Activated gamma-delta T cell treated with Interleukin-2 at 50 U/mL for 16 hours (primary cell): Measurements from ENCODE around the gene POU6F2.

Source experiments
- DNase-seq: peaks from one replicate; pipeline ENCODE4 v3.0.0-alpha.2; 2020

The POU6F2 gene

GRCh38 chr7:39073432-39073831, 95.7 kb downstream of the POU6F2 start:
- no peak for DNase-seq

DNA sequence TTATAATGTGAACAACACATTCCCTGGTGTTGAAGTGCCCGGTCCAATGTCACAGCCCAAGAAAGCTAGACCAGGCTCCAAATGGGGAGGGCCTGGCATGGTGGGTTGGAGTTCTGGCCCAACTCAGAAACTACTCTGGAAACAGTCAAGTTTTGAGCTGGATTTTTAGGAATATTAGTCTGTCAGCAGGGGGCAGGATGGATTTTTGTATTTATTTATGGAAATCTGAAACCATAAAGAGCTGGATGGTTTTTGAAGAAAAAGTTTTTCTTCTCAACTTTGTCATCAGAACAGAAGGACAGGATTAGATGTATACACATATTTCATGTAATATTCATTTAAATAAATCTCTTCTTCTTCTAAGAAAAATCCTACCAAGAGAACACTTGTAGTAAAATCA, 97.5 kb downstream of the POU6F2 start:
- no peak for DNase-seq

GRCh38 chr7:39083781-39084180, 106.1 kb downstream of the POU6F2 start:
- no peak for DNase-seq

DNA sequence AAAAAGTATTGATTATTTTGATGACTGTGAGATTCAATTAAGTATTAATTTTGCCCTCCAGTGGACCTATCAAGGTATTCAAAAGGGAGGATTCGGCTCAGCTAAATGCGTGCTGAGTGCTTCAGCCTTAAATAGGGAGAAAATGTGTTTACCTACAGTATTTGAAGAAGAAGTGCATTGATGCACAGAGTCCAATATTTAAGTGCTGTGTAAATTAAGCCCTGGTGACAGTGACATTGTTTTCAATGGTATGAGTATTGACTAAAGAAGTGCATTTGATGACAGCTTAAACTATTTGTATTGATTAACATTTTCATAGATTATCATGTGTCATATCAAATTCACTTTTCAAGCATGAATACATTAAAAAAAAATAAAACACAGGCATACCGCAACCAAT, 106.6 kb downstream of the POU6F2 start:
- DNase-seq = no peak

DNA sequence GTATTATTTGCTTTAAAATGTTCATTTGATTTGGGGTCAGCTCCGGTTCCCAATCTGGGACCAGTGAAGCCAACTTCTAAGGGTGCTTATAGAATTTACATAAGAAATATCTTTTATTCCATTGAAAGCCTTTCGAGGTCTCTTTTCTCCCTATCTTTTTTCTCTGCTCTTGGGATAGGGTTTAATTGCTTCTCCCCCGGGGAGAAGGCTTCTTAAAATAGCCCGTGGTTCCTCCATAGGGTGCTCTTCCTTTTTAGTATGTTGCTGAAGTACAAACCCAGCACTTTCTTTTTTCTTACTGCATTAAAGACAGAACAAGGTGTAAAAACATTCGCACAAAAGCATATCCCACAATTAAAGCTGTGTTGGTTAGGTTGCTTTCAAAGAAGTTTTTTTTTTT, 107.5 kb downstream of the POU6F2 start:
- no peak for DNase-seq

DNA sequence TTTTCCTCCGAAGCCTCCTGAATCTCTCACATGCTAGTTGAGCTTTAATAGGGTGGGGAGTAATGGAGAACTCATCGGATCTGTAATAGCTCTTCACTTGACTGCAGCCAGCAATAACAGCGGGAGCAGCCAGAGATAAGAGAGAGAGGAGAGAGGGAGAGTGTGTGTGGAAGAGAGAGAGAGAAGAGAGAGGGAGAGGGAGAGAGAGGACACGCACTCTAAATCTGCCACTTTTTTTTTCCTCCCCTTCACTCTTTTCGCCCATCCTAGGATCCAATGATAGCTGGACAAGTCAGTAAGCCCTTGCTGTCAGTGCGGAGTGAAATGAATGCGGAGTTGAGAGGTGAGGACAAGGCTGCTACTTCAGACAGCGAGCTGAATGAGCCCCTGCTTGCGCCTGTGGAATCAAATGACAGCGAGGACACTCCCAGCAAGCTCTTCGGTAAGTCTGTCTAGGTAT, 107.9 kb downstream of the POU6F2 start:
- DNase-seq = no peak

GRCh38 chr7:39086638-39087360, 109.1 kb downstream of the POU6F2 start:
- DNase-seq = no peak

GRCh38 chr7:39088730-39089593, 111.3 kb downstream of the POU6F2 start:
- no peak for DNase-seq

DNA sequence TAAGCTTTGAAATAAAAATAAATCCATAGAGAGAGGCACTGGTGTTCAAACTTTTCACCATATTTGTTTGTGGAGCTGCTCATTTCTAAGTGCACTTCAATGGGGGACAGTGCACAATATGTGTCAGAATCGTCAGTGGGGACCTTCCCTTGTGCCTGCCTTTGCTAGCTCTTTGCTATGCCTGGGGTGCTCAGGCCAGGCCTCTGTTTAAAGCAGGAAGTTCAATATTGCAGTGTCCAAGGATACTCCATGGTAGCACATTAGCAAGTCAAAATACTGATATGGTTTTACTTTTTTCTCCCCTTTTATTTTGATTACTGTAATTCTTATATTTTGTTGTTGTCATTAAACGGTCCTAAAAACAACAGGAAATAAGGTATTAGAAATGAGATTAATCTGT, 113.4 kb downstream of the POU6F2 start:
- no peak for DNase-seq

GRCh38 chr7:39091774-39092173, 114.1 kb downstream of the POU6F2 start:
- no peak for DNase-seq

DNA sequence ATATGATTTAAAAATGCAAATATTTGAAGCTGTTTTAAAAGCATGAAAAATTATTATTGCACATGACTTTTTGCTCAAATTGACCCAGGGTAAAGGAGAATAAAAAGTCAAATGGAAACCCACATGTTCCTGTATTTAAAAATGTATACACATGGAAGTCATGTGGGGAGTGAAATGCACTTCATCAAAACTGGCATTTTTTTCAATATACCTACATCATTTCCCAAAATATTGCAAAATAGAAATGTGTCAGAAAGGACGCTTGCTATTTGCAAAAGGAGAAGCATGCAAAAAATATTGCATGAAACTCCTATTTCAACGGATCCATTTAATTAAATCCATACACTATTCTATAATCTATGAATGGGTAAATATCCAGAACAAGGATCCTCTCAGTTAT, 117.0 kb downstream of the POU6F2 start:
- no peak for DNase-seq

- DNase-seq = no peak
Observed at GRCh38 chr7:39095875-39096619, 118.3 kb downstream of the POU6F2 start.

GRCh38 chr7:39098506-39098905, 120.8 kb downstream of the POU6F2 start:
- no peak for DNase-seq

DNA sequence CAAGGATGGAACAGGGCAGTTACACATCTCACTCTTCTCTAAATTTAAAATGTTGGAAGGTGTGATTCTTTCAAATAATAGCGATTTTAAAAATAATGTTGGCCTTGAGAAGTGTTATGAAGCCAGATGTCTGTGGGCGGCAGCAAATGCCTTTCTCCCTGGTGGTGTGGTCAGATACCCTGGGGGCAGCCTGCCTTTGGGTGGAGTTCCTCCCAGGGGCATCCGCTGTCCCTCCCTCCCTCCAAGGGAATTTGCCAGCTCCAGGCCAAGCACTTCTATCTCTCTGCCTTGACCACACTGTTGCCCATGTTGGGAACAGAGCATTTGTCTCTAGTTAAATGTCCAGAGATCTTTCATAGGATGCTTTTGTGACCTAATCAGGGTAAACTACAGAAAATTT, 121.4 kb downstream of the POU6F2 start:
- DNase-seq = no peak

DNA sequence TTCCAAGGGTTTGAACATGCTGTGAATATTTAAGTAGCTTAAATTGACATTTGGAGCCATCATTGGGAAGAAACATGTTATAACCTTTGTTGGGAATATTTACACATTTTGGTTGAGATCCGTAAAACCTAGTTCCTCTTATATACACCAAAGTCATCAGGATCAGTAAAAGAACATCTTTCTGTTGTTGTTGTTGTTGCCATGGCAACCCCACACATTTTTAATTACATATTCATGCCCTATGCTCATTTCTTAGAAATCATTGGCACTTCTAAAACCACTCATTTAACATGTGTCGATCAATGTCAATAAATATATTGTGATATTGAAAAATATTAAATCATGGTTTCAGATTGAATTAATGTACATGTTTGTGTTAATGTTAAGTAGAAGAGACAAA, 122.6 kb downstream of the POU6F2 start:
- DNase-seq = no peak

DNA sequence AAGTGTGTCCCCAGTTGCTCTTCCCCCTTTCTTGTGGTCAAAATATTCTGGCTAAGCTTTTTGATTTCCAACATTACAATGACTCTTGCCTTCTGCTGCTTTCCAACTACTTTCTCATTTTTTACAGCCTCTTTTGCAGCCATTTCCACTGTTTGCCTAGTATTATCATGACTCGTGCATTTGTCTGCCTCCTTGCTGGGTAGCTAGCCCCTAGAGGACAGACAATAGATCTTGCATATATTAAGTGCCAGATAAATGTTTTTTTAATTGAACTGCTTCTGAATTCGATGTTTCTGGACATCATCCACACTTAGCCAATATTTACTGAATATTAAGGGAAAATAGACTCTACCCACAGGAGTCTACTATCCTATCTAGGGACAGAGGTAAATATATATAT, 124.5 kb downstream of the POU6F2 start:
- no peak for DNase-seq

GRCh38 chr7:39105720-39106119, 128.0 kb downstream of the POU6F2 start:
- DNase-seq = no peak

DNA sequence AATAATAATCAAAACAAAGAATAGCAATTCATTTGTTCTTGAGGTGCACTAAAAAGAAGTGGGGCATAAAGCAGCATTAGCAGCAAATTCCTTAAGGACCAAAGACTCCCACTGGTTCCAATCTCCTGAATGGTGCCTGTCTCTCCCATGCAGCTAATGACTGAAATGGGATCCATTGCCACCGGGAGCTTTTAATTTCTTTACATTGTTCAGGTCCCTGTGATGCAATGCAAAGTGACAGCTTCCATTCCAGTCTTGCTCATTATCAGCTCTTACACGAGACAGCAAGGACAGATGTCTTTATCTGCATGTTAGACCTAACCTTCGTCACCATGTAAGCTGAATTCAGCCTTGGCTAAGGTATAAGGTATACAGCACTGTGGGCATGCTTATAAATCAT, 148.1 kb downstream of the POU6F2 start:
- no peak for DNase-seq

DNA sequence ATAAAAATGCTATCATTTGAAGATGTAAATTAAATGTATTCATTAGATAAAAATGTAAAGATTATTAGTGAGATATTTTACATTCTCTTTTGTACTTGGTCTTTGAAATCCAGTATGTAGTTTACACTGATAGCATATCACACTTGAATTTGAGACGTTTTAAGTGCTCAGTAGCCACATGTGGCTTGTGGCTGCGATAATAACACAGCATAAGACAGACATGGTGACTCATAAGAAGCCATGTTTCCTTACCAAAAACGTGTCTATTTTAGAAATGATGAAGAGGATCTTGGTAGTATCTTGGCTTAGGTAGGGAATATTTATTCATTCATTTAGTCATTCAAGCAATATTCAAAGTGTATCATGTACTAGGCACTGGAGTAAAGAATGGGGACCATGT, 149.3 kb downstream of the POU6F2 start:
- DNase-seq = no peak

DNA sequence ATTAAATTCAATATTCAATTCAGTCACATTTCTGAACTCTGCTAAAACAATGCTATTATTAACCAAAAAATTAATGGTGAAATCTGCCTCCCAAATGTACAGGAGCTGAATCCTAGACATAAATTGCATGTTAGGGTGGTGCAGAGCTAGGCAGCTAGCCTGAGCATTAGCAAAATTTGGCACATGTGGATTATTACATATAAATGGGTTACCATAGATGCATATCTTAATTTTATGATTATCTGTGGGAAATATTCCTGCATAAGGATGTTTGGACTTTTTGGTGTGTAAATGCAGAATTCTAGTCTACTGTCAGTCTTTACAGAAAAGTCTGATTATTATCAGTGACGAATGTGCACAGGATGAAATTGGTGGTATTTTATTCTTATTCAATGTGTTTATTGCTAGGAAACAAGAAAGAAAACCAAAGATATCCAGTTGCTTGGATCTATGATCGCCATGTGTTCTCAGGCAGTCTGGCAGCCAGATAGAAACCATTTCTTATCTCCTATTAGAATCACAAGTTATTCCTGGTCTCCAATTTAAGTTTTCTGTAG, 150.7 kb downstream of the POU6F2 start:
- no peak for DNase-seq

DNA sequence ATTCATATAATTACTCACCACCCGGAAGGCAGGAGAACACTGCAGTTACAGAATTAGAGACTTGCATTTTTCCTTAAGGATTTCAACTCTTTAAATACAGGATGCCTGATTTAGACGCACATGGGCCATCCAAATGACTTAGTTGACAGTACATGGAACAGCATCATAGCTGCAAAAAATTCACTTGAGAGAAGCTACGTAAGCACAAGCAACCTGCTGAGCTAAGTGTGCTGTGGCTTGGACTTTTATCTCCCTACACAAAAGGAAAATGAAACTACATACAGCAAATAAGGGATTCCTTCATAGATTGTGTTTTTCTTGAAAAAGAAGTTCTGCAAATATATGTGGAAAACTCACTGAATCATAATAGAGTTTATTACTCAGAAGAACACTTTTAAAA, 152.6 kb downstream of the POU6F2 start:
- DNase-seq = no peak

DNA sequence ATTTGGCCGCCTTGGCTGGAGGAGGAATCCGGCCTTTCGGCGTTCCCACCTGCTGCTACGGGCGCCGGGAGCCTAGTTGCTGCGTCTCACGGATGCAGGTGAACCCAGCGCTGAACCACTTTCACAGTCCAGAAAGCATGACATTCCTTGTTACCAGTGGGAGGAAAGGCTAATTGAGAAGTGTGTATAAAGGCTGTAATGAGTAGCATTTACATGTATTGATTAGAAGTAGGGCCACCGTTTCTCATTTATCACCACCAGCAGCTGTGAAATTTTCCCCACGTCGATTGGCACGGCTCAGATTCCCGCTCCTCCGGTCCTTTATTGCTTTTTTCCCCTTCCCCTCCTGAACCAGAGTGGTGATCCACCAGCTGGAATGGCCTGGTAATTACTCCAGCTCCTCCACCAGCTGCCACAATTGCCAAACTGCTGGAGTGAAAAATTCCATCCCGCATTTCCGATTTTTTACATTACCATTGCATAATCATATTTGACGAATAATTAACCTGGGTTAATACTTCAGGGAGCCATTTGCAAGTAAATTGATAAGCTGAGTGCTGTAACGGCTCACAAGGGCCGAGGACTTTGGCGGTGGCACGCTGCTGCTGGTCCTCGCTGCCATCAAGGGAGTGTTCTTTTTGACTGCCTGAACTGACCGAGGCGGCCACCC, 153.3 kb downstream of the POU6F2 start:
- DNase-seq = no peak

GRCh38 chr7:39132306-39132705, 154.6 kb downstream of the POU6F2 start:
- DNase-seq = no peak
